ENCODE measurements around the gene LRRC37B. TPM values are rescaled to one million over a fixed set of nuclear protein-coding genes. Genes with fewer than 3 reads are reported as not detected.
"Not testable (repeated sequence)": the region's sequence is repeated elsewhere in the genome, so short reads cannot be mapped to it uniquely, and the experiment has no call there.

LRRC37B gene
- total RNA-seq, 1 experiment from 2014 or later = 19.1 TPM

DNA sequence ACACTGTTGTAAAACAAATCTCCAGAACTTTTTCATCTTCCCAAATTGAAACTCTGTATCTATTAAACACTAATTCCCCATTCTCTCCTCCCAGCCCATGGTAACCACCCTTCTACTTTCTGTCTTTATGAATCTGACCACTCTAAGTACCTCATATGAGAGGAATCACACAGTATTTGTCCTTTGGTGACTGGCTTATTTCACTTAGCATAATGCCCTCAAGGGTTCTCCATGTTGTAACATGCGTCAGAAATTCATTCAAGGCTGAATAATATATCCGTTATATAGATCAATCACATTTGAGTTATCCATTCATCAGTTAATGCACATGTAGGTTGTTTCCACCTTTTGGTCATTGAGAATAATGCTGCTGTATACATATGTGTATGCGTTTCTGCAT, 48.2 kb downstream of the LRRC37B start:
- H3K4me1 Mint-ChIP-seq; H2BK15ac ChIP-seq (ENCODE audit: low read depth, low read length); H3K27ac Mint-ChIP-seq; H3K56ac ChIP-seq (ENCODE audit: insufficient read length, low read depth, low read length); H3K4me1 ChIP-seq (ENCODE audit: insufficient read depth, low read length); H2BK20ac ChIP-seq (ENCODE audit: low read depth, low read length, poor library complexity, severe bottlenecking); H4K20me1 ChIP-seq (ENCODE audit: control insufficient read depth, insufficient read depth, insufficient read length); H3K23ac ChIP-seq (ENCODE audit: insufficient read length, low read depth, low read length); H3K79me2 ChIP-seq (ENCODE audit: insufficient read depth, low read length); H3K4ac ChIP-seq (ENCODE audit: low read depth, low read length); H2AFZ ChIP-seq (ENCODE audit: low read length); H3K27ac ChIP-seq (ENCODE audit: insufficient read length, low read depth, low read length); H3T11ph ChIP-seq (ENCODE audit: low read length); H2BK12ac ChIP-seq (ENCODE audit: insufficient read length, low read depth, low read length); DNase-seq; H3K9me3 ChIP-seq (ENCODE audit: control insufficient read depth, low read depth, low read length); H4K91ac ChIP-seq (ENCODE audit: insufficient read length, low read depth, low read length); H3K9ac ChIP-seq (ENCODE audit: extremely low read depth, insufficient read length, low read length); H4K5ac ChIP-seq (ENCODE audit: insufficient read length, low read depth, low read length); H3K36me3 Mint-ChIP-seq (ENCODE audit: insufficient read depth in 1 of 3, low read depth in 3 of 3); H2BK5ac ChIP-seq (ENCODE audit: insufficient read length, low read length); H3K9me3 Mint-ChIP-seq; H3K18ac ChIP-seq (ENCODE audit: insufficient read length, low read depth, low read length); H3K4me3 Mint-ChIP-seq; H3K23me2 ChIP-seq (ENCODE audit: insufficient read length, low read depth, low read length, poor library complexity, severe bottlenecking); H2AK5ac ChIP-seq (ENCODE audit: insufficient read length, low read length); H2BK120ac ChIP-seq (ENCODE audit: low read depth, low read length, poor library complexity, severe bottlenecking); H3K14ac ChIP-seq (ENCODE audit: insufficient read depth, low read length); H3K27me3 ChIP-seq (ENCODE audit: insufficient read depth, low read length); H3K27me3 Mint-ChIP-seq (ENCODE audit: low read depth); H3K79me1 ChIP-seq (ENCODE audit: insufficient read depth, low read depth, low read length, poor library complexity, severe bottlenecking); H3K4me2 ChIP-seq (ENCODE audit: insufficient read depth, insufficient read length, low read length); H4K8ac ChIP-seq (replicated peaks; ENCODE audit: insufficient read length, low read depth, low read length): not testable (repeated sequence)
- WGBS (ENCODE audit: extremely low coverage, insufficient read length, low lambda C conversion rate) = no CpG with 5 or more reads among the region's 3 CpGs

- H3K27ac ChIP-seq (ENCODE audit: insufficient read length, low read depth, low read length); H3K4me1 ChIP-seq (ENCODE audit: insufficient read depth, low read length); H3K9me3 Mint-ChIP-seq; H3K27ac Mint-ChIP-seq; H3K4me1 Mint-ChIP-seq; H3K27me3 ChIP-seq (ENCODE audit: insufficient read depth, low read length); H2AFZ ChIP-seq (ENCODE audit: low read length); DNase-seq; H2BK5ac ChIP-seq (ENCODE audit: insufficient read length, low read length); H4K8ac ChIP-seq (replicated peaks; ENCODE audit: insufficient read length, low read depth, low read length); H3K36me3 Mint-ChIP-seq (ENCODE audit: insufficient read depth in 1 of 3, low read depth in 3 of 3); H3K14ac ChIP-seq (ENCODE audit: insufficient read depth, low read length); H3K4ac ChIP-seq (ENCODE audit: low read depth, low read length); H3K23me2 ChIP-seq (ENCODE audit: insufficient read length, low read depth, low read length, poor library complexity, severe bottlenecking); H3K56ac ChIP-seq (ENCODE audit: insufficient read length, low read depth, low read length); H3K18ac ChIP-seq (ENCODE audit: insufficient read length, low read depth, low read length); H3K4me3 Mint-ChIP-seq; H3K23ac ChIP-seq (ENCODE audit: insufficient read length, low read depth, low read length); H3K79me2 ChIP-seq (ENCODE audit: insufficient read depth, low read length); H2BK12ac ChIP-seq (ENCODE audit: insufficient read length, low read depth, low read length); H2BK20ac ChIP-seq (ENCODE audit: low read depth, low read length, poor library complexity, severe bottlenecking); H4K20me1 ChIP-seq (ENCODE audit: control insufficient read depth, insufficient read depth, insufficient read length); H3K9ac ChIP-seq (ENCODE audit: extremely low read depth, insufficient read length, low read length); H4K5ac ChIP-seq (ENCODE audit: insufficient read length, low read depth, low read length); H2BK120ac ChIP-seq (ENCODE audit: low read depth, low read length, poor library complexity, severe bottlenecking); H2BK15ac ChIP-seq (ENCODE audit: low read depth, low read length); H2AK5ac ChIP-seq (ENCODE audit: insufficient read length, low read length); H3T11ph ChIP-seq (ENCODE audit: low read length); H3K9me3 ChIP-seq (ENCODE audit: control insufficient read depth, low read depth, low read length); H4K91ac ChIP-seq (ENCODE audit: insufficient read length, low read depth, low read length); H3K27me3 Mint-ChIP-seq (ENCODE audit: low read depth); H3K4me2 ChIP-seq (ENCODE audit: insufficient read depth, insufficient read length, low read length); H3K79me1 ChIP-seq (ENCODE audit: insufficient read depth, low read depth, low read length, poor library complexity, severe bottlenecking): not testable (repeated sequence)
- no CpG with 5 or more reads among the region's 10 CpGs for whole genome bisulfite sequencing (ENCODE audit: extremely low coverage, insufficient read length, low lambda C conversion rate)
These were observed 49.3 kb downstream of the LRRC37B start for GRCh38 chr17:32056500-32056899.

All from H9 (cell line).